Erythroblast (primary cell): ENCODE measurements around the gene TIAM1.

Experiments used
- DNase-seq, 2 experiments: peaks; one replicate each; lab custom pipeline; 2025; lab: John Stamatoyannopoulos, UW
- GATA1 ChIP-seq: IDR thresholded peaks from 2 replicates; pipeline ENCODE4 v1.6.1; 2011; ENCODE audit warnings: low read depth, mild to moderate bottlenecking, control low read depth, low read length, moderate library complexity
- POLR2A ChIP-seq: IDR thresholded peaks from 2 replicates; pipeline ENCODE4 v1.6.1; 2011; ENCODE audit warnings: mild to moderate bottlenecking, low read length

The TIAM1 gene

DNA sequence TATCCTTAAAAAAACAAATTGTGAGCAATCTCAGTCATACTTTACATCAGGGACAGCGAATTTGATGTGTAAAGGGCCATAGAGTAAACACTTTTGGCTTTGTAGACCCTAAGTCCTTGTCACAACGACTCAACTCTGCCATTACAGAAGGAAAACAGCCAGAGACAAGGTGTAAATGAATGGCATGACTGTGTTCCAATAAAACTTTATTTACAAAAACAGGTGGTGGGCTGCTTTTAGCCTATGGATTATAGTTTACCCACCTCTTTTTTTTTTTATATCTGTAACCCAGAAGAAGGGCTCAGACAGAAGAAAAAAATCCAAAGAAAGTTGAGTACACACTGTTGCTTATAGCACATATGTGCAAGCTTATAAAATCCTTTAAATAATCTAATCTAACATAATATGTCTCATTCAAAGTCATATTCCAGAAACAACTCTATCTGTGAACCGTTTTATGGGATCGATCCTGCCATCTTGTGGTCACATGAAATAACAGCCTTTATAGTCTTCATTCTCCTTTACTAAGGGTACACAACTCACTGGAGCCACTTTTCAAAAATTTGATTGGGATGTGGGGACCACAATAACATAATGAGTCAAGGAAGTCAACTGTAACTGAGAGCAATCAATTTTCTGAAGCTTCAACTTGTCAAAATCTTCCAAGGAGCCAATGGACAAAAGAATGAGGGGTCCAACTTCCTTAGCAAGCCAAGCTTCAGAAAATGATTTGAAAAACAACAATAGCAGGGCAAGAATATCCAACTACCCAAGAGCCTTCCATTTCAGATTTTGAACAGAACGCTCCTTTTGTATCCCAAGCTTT lies 163.6 kb downstream of the TIAM1 start:
- TF ChIP-seq GATA1 (no peak), POLR2A (no peak)
- peak; percentile 10 to 40 for DNase-seq

DNA sequence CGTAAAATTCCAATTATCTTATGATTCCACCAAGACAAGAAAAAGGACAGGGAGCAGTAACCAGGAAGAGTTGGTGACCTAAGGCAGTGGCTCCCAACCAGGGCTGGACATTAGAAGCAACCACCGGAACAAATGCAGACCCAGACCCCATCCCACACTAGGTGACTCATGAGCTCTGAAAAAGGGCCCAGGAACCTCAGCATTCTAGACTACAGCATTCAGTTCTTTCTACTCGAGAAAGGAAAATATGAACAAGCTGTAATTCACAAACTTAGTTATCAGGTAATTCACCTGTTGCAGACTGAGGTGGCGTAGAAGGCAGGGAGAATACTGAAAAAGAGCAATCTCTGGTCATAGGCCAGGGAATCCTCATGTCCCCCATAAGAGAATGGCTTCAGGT lies 167.3 kb downstream of the TIAM1 start:
- no peak for DNase-seq
- TF ChIP-seq GATA1 (no peak), POLR2A (no peak)

DNA sequence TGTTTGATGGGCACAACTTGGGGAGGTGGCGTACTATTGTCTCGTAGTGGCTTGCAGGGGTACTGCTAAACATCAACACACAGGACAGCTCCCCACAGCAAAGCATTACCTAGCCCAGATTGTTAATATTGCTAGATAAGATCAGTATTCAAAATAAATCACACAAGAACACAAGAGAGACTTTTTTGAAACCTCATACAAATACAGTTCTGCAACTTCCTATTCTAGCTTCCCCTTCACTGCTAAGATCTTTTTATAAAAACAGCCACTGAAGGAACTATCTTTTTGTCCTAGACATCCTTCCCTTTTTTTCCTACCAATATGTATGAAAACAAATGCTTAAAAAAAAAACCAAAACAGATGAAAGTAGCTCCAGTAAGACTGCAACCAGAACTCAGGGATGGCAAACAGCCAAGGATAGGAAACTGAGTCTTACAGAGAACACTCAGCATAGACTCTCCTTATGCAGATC lies 167.9 kb downstream of the TIAM1 start:
- no peak for TF ChIP-seq GATA1
- no peak for DNase-seq

DNA sequence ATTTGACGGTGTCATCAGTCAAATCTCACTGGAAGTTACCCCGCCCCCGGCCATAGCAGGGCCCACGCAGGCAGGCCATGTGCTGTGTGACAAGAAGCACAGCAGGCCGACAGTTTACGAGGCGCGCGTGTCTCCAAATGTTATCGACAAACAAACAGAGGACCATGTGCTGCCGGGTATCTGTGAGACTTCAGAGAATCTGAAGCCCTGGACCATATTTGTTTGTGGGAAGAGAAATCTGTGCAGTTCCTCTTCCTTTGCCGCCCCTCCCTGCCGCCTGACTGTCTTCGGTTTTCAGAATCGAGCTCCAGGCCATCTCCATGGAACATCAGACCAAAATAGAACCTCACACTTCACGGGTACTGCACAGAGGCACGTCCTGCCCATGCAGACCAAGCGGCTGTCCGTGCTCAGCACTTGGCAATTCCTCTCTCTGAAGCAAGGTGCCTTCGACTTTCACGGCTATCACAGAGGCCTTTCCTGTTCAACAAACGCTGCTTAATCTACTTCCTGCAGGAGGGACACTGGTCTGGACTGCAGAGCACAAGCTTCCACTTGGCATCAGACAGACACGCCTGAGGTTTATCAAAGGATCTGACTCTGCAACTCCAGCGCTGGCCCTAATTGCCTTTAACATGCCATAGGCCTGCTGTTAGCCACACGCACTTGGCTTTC lies 170.0 kb downstream of the TIAM1 start:
- DNase-seq, result no peak
- TF ChIP-seq GATA1, result no peak
- no peak for TF ChIP-seq POLR2A

DNA sequence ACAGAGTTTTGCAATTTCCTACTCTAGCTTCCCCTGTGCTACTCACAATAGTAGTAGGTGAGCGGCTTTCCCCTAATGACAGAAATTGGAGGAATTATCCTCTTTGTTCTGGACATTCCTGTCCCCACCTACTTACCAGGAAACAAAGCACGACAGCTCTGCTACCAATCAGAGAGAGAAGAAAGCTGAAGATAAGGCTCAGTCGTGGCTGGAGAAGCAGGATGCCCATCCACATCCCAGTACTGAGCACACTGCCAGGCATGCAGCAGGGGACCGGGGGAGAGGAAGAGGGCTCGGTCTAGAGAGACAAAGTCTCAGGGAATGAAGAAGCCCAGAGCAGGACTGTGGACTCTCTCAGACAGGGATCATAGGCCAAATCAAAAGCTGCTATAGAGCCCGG lies 171.7 kb downstream of the TIAM1 start:
- TF ChIP-seq GATA1 (no peak), POLR2A (no peak)
- DNase-seq, result no peak

DNA sequence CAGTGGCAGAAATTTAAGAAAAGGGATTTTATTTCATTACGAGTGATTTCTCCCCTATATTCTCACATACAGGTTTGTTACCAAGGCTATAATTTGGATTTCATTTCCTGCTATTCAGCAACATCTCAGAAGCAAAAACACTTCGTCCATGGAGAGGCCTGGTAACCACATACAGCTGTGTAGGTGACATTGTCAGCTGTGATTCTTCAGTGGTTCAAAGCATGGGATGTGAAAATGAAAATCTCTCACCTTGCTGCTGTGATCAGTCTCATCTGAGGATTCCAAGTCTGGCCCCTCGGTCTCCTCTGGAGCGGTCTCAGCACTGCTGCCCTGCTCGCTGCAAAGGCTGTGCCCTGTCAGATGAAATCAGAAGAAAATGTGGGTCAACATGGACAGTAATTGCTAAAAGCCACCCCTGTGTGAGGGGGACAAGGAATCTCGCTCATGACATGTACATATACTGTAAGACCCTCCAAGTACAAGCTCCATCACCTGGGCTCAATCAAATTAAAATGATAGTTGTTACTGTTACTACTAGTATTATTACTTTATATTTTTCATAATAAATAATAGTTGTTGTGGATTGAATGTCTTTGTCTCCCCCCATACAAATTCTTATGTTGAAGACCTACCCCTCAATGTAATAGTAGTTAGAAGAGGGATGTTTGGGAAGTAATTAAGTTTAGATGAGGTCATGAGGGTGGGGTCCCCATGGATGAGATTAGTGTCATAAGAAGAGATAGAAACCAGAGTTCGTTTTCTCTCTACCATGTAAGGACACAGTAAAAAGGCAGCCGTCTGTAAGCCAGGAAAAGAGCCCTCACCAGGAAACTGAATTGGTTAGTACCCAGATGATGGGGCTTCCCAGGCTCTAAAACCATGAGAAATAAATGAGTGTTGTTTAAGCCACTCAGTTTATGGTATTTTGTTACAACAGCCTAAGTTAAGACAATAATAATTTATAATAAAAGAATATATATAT lies 179.1 kb downstream of the TIAM1 start:
- TF ChIP-seq POLR2A, result no peak
- no peak for TF ChIP-seq GATA1
- DNase-seq, result no peak

DNA sequence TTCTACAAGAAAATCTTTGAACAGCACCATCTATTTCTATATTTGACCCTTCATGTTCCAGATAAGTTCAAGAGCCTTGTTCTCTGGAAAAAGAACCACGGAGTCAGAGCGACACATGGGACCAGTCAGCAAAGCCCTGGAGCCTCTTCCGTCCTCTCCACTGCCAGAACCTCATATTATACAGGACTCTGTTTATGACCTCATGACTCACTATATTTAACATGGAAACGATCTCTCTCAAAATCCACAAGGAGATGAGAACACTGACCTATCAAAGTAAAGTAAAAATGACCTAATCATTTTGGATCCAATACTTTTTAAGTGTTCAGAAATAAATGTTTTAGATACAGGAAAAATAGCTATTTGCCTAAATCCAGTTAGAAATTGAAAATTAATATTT lies 181.2 kb downstream of the TIAM1 start:
- no peak for DNase-seq
- TF ChIP-seq POLR2A (no peak), GATA1 (no peak)

DNA sequence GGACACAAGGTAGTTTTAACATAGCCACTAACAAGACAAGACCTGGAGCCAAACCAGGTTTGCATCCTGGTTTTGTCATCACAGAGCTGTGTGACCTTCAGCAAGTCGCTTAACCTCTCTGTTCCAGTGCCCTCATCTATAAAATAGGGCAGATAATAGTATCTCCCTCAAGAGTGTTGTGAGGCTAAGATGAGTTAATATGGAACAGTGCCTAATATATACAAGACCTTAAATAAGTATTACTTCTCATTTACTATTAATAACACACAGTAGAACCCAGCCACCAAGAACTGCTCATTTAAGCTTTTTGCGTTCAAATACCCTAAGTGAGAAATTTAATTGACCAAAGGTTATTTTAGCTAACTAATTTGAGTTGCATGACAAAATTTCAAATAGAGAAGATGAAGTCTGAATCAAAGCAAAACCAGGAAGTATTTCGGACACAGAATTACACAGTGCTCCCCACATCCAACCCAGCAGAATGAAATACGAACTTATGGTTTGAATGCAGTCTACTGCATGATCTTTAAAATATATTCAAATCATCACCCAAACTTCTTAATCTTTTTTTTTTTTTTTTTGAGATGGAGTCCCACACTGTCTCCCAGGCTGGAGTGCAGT lies 181.9 kb downstream of the TIAM1 start:
- TF ChIP-seq POLR2A (no peak), GATA1 (no peak)
- no peak for DNase-seq

DNA sequence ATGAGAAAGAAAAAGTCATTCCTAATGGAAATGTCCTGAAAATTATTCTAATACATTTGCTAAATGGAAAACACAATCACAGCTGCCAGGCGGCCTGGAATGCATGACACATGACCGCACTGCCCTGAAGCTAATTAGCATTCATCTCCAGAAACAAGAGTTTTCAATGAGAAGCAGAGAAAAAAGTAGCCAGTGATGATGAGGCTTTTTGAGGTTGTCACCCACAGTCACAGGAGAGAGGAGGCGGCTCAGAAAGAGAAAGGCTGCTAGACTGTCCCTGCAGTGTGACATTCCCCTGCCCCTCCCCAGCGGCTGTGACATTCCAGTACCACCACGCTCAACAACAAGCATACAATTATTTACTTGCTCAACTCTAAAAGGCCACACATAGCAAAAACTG lies 182.9 kb downstream of the TIAM1 start:
- no peak for TF ChIP-seq POLR2A
- no peak for TF ChIP-seq GATA1
- no peak for DNase-seq

DNA sequence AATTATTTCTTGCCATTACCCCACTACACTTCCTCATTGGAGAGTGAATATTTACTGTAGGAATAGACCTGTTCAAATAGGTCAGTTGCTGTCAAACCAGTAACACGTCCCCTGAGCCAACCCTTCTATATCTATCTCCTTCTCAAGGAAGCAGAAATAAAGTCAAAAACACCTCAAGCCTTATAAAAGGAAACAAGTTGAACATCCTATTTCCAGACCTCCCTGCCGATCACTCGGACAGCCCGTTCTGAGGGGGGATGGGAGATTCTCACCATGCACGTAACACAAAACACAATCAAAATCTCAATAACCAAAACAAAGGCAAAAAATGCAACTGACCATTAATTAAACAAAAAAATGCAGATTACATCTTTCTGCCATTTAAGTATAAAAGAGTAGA lies 184.3 kb downstream of the TIAM1 start:
- no peak for DNase-seq
- TF ChIP-seq POLR2A (no peak), GATA1 (no peak)

DNA sequence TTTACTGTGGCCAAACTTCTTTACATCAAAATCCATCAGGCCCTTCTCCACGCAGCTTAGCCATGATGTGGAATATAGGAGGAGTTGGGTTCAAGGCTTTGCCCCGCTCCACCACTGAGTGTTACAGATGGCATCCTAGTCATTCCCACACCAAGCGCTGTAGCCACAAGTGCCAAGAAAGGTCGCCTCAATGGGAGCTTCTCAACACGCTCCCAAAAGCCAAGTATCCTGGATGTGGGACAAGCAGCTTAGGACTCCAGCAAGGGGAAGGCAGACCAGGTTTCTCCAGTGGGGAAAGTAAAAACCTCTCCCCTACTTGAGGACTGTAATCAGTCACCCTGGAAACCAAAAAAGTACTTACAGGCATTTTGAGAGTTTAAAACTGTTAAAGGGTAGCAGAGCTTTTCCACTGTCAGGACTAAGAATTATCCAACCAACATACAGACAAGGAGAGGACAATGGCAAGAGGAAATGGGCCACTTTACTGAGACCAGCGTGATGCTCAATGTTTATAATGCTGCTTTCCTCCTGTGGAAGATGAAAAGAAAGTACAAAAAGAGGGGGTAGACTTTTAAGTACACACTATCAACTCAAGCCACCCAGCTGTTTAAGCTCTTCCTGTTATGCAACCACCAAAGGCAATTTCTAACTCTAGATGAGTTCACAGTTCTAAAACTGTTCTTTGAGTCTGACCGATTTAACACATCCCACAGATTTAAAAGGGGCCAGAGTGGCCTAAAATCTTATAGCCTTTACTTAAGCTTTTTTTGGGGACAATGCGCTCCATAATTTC lies 185.1 kb downstream of the TIAM1 start:
- no peak for DNase-seq
- TF ChIP-seq GATA1 (no peak), POLR2A (no peak)

DNA sequence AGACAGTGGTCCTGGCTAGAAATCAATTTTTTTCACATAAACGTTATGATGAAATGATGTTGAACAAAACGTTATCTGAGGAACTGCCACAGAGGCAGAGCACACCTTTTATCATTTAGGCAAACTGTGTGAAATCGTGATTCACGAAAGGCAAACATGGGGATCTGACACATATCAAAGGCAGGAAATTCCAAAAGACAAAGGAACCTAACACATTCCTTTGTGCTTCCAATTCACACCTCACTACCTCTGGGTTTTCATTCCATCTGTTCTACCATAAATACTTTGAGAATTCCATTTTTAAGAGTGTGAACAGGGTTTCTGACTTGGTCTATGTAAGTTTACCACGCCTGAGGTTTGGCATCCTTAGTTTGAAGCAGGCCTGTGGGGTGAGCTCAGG lies 186.3 kb downstream of the TIAM1 start:
- DNase-seq, result no peak
- TF ChIP-seq GATA1 (no peak), POLR2A (no peak)

DNA sequence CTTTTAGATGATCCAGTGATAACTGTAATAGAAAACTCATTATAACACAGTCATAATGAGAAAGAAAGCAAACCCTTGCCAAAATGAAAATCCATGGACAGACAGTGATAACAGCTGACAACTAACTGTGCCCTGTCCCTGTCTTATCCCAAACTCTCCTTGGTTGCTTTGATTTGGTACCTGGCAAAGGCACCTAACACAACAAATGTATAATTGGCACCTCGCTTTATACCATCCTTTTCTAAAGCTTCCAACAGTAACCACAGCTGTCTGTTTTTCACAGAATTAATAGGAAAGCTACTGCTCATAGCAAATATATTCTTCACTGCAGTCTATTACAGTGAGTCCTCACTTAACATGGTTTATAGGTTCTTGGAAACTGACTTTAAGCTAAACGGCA lies 187.4 kb downstream of the TIAM1 start:
- no peak for DNase-seq
- no peak for TF ChIP-seq GATA1
- no peak for TF ChIP-seq POLR2A

DNA sequence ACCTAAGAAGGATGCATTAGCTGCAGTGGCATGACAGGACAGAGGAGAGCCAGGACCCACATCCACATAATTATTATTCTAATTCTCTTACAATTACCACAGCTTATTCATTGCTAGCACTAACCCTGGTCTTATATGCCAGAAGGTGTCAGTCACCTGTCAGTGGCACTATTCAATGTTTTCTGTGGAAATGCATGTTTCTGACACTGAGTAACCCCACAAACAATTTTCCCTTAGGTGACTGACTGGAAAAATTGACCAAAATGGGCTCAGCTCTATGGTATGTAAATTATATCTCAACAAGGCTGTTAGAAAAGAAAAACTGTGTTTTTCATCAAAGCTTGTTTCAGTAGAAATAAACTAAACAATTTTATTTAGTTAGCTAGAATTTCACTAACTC lies 187.9 kb downstream of the TIAM1 start:
- no peak for DNase-seq
- TF ChIP-seq POLR2A (no peak), GATA1 (no peak)
